OCI-LY3 (cell line): Measurements from ENCODE around the gene FSTL5.
A peak's percentile ranks its signal among the peaks of the same experiment; 100 is the strongest.

ENCODE experiments used
- EZH2phosphoT487 ChIP-seq: fragments of 200-600 bp; shearing (Covaris generic); IDR thresholded peaks from 2 replicates; pipeline ENCODE4 v1.6.1; 2018; ENCODE audit warnings: antibody characterized with exemption, mixed run types, low read depth
- TF ChIP-seq, protein P1 (sequence below): fragments of 200-600, 300-600 bp; sonication (generic); IDR thresholded peaks from 2 replicates; pipeline ENCODE4 v1.5.1; 2014; ENCODE audit warnings: antibody characterized with exemption, low read length, low read depth

GRCh38 chr4:161952382-161952781 is 211.4 kb downstream of the FSTL5 start:
- TF ChIP-seq, protein P1, sequence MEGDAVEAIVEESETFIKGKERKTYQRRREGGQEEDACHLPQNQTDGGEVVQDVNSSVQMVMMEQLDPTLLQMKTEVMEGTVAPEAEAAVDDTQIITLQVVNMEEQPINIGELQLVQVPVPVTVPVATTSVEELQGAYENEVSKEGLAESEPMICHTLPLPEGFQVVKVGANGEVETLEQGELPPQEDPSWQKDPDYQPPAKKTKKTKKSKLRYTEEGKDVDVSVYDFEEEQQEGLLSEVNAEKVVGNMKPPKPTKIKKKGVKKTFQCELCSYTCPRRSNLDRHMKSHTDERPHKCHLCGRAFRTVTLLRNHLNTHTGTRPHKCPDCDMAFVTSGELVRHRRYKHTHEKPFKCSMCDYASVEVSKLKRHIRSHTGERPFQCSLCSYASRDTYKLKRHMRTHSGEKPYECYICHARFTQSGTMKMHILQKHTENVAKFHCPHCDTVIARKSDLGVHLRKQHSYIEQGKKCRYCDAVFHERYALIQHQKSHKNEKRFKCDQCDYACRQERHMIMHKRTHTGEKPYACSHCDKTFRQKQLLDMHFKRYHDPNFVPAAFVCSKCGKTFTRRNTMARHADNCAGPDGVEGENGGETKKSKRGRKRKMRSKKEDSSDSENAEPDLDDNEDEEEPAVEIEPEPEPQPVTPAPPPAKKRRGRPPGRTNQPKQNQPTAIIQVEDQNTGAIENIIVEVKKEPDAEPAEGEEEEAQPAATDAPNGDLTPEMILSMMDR, result peak; percentile 61
- no peak for TF ChIP-seq EZH2phosphoT487
